ENCODE results near the gene FADD. TPM values are rescaled to one million over a fixed set of nuclear protein-coding genes. Genes with fewer than 3 reads are reported as not detected.

FADD gene
- total RNA-seq, 1 experiment from 2014 or later = 45.1 TPM

Other genes with a start within 250 kb of the FADD start
- gene ANO1, start 125.0 kb upstream of the FADD start, total RNA-seq (2014; rRNA removed) = not detected in 2 replicates
- 41.4 and 45.1 TPM in 2 replicates for gene PPFIA1, start 67.4 kb downstream of the FADD start, total RNA-seq (2014; rRNA removed)
- gene CTTN, start 195.2 kb downstream of the FADD start, total RNA-seq (2014; rRNA removed) = 286 and 294 TPM in 2 replicates